AG04449 (cell line): ENCODE measurements around the gene MCIDAS.

ENCODE experiments used
- CTCF ChIA-PET: fragments of 350-600 bp; formaldehyde crosslinking; extraction: SDS; loops from one replicate; lab custom pipeline; 2021; ENCODE audit warnings: antibody characterized with exemption; lab: Yijun Ruan, JAX
- POLR2A ChIA-PET: fragments of 400-600, 350-600 bp; formaldehyde crosslinking; extraction: SDS; loops from one replicate; lab custom pipeline; 2020; ENCODE audit warnings: antibody characterized with exemption, inconsistent platforms; lab: Yijun Ruan, JAX
- DNase-seq: peaks from one replicate; pipeline ENCODE4 v3.0.0-alpha.2; 2010; ENCODE audit warnings: low read depth, low spot score
- H3K4me3 ChIP-seq: 2 replicates; pipeline ENCODE4 v1.5.1; 2011; ENCODE audit warnings: low read depth, mild to moderate bottlenecking, control low read depth, low read length
- CTCF ChIP-seq: IDR thresholded peaks from one replicate; pipeline ENCODE4 v1.5.1; 2011; ENCODE audit warnings: mild to moderate bottlenecking, moderate library complexity, low read length, control low read depth, inconsistent platforms; ENCODE audit not compliant: insufficient read depth; ENCODE audit errors: missing control alignments

The MCIDAS gene

GRCh38 chr5:55172937-55173686, 54.0 kb downstream of the MCIDAS start, which contains the start of gene CDC20B:
CDC20B (minus strand) TSS chr5:55173177; CDS start chr5:55173000, 177 bp downstream.
- DNase-seq: no peak
- POLR2A ChIA-PET: no interaction called here
- CTCF ChIA-PET: interaction anchor here (0.7 to 2.9 kb wide), 6 partner anchors 9 to 133 kb away, joined by 3 to 25 read pairs (median 6); partner anchors contain the start of genes DHX29 and MTREX
- peak within 1 kb of the TSS; percentile 60 for H3K4me3 ChIP-seq
- no peak for TF ChIP-seq CTCF

DNA sequence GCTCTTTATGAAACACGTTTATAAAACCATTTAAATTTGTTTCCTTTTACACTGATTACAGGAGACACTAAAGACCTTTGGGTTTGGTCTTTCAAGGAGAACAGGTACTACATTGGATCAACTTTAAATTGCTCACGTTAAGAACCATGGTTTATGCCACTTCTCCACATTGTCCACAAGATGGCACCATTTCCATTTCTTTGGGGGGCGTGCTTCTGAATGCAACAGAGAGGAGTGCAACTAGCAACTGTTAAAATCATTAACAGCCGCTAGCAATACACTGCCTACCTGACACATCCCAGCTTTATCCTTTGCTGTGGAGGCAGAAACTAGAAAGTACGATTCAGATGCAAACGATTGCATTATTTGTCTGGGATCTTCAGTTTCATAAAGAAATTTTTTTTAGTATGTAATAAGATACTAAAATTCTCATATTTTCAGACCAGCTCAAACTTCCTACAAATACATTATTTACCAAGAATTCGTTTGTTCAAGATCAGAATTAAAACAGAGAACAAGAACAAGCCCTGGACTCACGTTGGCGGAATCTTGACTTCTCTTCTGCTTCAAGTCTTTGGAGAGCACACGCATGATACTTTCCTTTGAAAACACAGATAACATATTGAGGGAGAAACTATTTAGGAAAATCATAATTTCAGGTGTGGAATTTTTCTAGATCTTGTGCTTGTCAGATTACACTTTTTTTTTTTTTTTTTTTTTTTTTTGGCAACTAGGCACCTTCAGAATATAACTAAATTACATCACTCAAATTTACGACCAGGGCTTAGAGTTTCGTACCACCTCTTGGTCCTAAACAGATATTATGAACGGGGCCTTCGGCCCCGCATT, 54.8 kb downstream of the MCIDAS start:
- POLR2A ChIA-PET: no interaction called here
- H3K4me3 ChIP-seq: peak overlapping the region; percentile 60
- DNase-seq: peak; percentile 16
- CTCF ChIA-PET: interaction anchor here (0.7 to 2.9 kb wide), 14 partner anchors 8 to 764 kb away, joined by 3 to 25 read pairs (median 4); partner anchors contain the start of genes DHX29, GPX8 and MTREX
- TF ChIP-seq CTCF: peak; percentile 67

GRCh38 chr5:55171471-55171870, 55.6 kb downstream of the MCIDAS start:
- no peak for TF ChIP-seq CTCF
- H3K4me3 ChIP-seq: no peak overlapping the region
- no peak for DNase-seq
- ChIA-PET CTCF (interaction anchor here (0.5 to 2.9 kb wide), 18 partner anchors 9 to 765 kb away, joined by 3 to 25 read pairs (median 4); partner anchors contain the start of genes DHX29, GPX8 and MTREX), POLR2A (no interaction called here)
